OCI-LY7 (cell line): ENCODE results near the gene MAN1C1. TPM values are rescaled to one million over a fixed set of nuclear protein-coding genes. Genes with fewer than 3 reads are reported as not detected.

Experiments
- BruUV-seq: library from RNA; stranded (reverse); fragments of 400-500 nt; replicated peaks from 2 replicates; lab custom pipeline; 2021; lab: Mats Ljungman, UMichigan
- CTCF ChIA-PET: fragments of 300-600 bp; sonication (Branson Sonifier 250); formaldehyde crosslinking; loops from one replicate; lab custom pipeline; 2022; ENCODE audit warnings: antibody characterized with exemption; ENCODE audit not compliant: unreplicated experiment; lab: Charles Lee
- POLR2A ChIA-PET: fragments of 300-600 bp; sonication (Branson Sonifier 250); formaldehyde crosslinking; loops from one replicate; lab custom pipeline; 2022; ENCODE audit warnings: antibody characterized with exemption; lab: Charles Lee
- DNase-seq: peaks from one replicate; pipeline ENCODE4 v3.0.0-alpha.2; 2015; ENCODE audit warnings: low spot score
- H2AFZ ChIP-seq: fragments of 200-600 bp; sonication (generic), shearing (Covaris generic); 2 replicates; pipeline ENCODE4 v1.6.1; 2014; ENCODE audit warnings: mild to moderate bottlenecking, antibody characterized with exemption, low read length, moderate library complexity
- H3K27ac ChIP-seq: fragments of 200-600 bp; sonication (generic); 2 replicates; pipeline ENCODE4 v1.5.1; 2014; ENCODE audit warnings: mixed run types, low read depth, mild to moderate bottlenecking, moderate library complexity, low read length, inconsistent platforms; ENCODE audit not compliant: poor library complexity, severe bottlenecking
- H3K36me3 ChIP-seq: fragments of 200-600 bp; sonication (generic); 2 replicates; pipeline ENCODE4 v1.6.1; 2014; ENCODE audit warnings: mild to moderate bottlenecking, antibody characterized with exemption, low read length, moderate library complexity, mixed read lengths; ENCODE audit not compliant: insufficient read depth
- H3K4me1 ChIP-seq: fragments of 200-600 bp; sonication (generic); 2 replicates; pipeline ENCODE4 v1.5.1; 2014; ENCODE audit warnings: mild to moderate bottlenecking, low read length; ENCODE audit not compliant: insufficient read depth, poor library complexity, severe bottlenecking
- H3K4me2 ChIP-seq: fragments of 200-600 bp; sonication (generic); 2 replicates; pipeline ENCODE4 v1.6.1; 2014; ENCODE audit warnings: mild to moderate bottlenecking, low read length
- H3K4me3 ChIP-seq: fragments of 200-600 bp; sonication (generic); 2 replicates; pipeline ENCODE4 v1.5.1; 2014; ENCODE audit warnings: mild to moderate bottlenecking, low read depth, low read length; ENCODE audit not compliant: poor library complexity, severe bottlenecking
- H3K79me2 ChIP-seq: fragments of 200-600 bp; sonication (generic); 2 replicates; pipeline ENCODE4 v1.6.1; 2016; ENCODE audit warnings: low read depth, mild to moderate bottlenecking, low read length, moderate library complexity, mixed read lengths; ENCODE audit not compliant: insufficient read depth
- H3K9me2 ChIP-seq: fragments of 200-600 bp; sonication (generic); 2 replicates; pipeline ENCODE4 v1.6.1; 2016; ENCODE audit warnings: mild to moderate bottlenecking, low read length, mixed read lengths; ENCODE audit not compliant: insufficient read depth
- H3K9me3 ChIP-seq: fragments of 200-600 bp; sonication (generic); 2 replicates; pipeline ENCODE4 v1.6.1; 2014; ENCODE audit warnings: mild to moderate bottlenecking, mixed run types, low read length, mixed read lengths
- H4K20me1 ChIP-seq: fragments of 200-600 bp; sonication (generic); 2 replicates; pipeline ENCODE4 v1.6.1; 2014; ENCODE audit warnings: mild to moderate bottlenecking, antibody characterized with exemption, low read length, moderate library complexity, mixed read lengths; ENCODE audit not compliant: insufficient read depth
- CTCF ChIP-seq: fragments of 200-600 bp; sonication (generic); conservative IDR thresholded peaks from 2 replicates; pipeline ENCODE4 v1.5.1; 2014; ENCODE audit warnings: mild to moderate bottlenecking, antibody characterized with exemption, low read length, moderate library complexity, mixed read lengths
- EZH2phosphoT487 ChIP-seq: fragments of 200-600 bp; sonication (generic); IDR thresholded peaks from 2 replicates; pipeline ENCODE4 v1.6.1; 2018; ENCODE audit warnings: low read depth, borderline replicate concordance, mild to moderate bottlenecking, mixed run types, antibody characterized with exemption, low read length, moderate library complexity, mixed read lengths
- intact Hi-C: fragments of 100-400 bp; cut with micrococcal nuclease; formaldehyde crosslinking; loops from one replicate; pipeline ENCODE4 v1.10.0; 2022; ENCODE audit not compliant: unreplicated experiment
- total RNA-seq, 2 experiments: library from RNA; depleted of rRNA in 1 of 2; stranded (reverse); fragments of >200 nt in 1 of 2; shearing (Covaris generic) in 1 of 2; gene quantifications; 2 replicates each; pipeline ENCODE4 v1.2.3, GENCODE V29; 2014 to 2022

Gene MAN1C1
- total RNA-seq, 2 experiments from 2014 or later = 3.0 to 4.9 TPM

GRCh38 chr1:25707280-25708016 is 90.9 kb downstream of the MAN1C1 start:
- DNase-seq = no peak
- intact Hi-C loops = no loop called here
- CTCF ChIA-PET = no interaction called here
- Histone ChIP-seq H3K36me3 (no peaks in the 10 kb centered on the region), H3K4me1 (peaks cover 14% of the 10 kb centered on the region), H3K4me2 (no peak overlapping the region), H3K9me3 (no peaks in the 10 kb centered on the region), H3K9me2 (no peaks in the 10 kb centered on the region), H3K79me2 (no peaks in the 10 kb centered on the region), H4K20me1 (no peaks in the 10 kb centered on the region), H2AFZ (no peak overlapping the region), H3K27ac (no peak overlapping the region), H3K4me3 (no peak overlapping the region)
- no TSS peak for BruUV-seq
- POLR2A ChIA-PET = no interaction called here
- no peak for TF ChIP-seq CTCF
- TF ChIP-seq EZH2phosphoT487 = no peak

- ChIA-PET POLR2A (interaction anchor here (1.0 to 1.2 kb wide), 2 partner anchors 15 to 64 kb away, joined by 3 to 4 read pairs; no protein-coding TSS in a partner anchor), CTCF (no interaction called here)
- Histone ChIP-seq H3K79me2 (no peaks in the 10 kb centered on the region), H4K20me1 (no peaks in the 10 kb centered on the region), H3K9me2 (no peaks in the 10 kb centered on the region), H3K27ac (no peak overlapping the region), H2AFZ (no peak overlapping the region), H3K9me3 (no peaks in the 10 kb centered on the region), H3K4me3 (no peak overlapping the region), H3K36me3 (no peaks in the 10 kb centered on the region), H3K4me1 (peaks cover 6% of the 10 kb centered on the region), H3K4me2 (no peak overlapping the region)
- TF ChIP-seq EZH2phosphoT487 = no peak
- no peak for TF ChIP-seq CTCF
- DNase-seq = no peak
- no TSS peak for BruUV-seq
- intact Hi-C loops = no loop called here
Observed at GRCh38 chr1:25710583-25711347, 94.2 kb downstream of the MAN1C1 start.
